Measurements from ENCODE around the gene MAGI2.

The MAGI2 gene

GRCh38 chr7:78788464-78788863 is 665.0 kb downstream of the MAGI2 start:
- DNase-seq (ENCODE audit: low read depth in 2 of 2), result no peak

- no peak for DNase-seq (ENCODE audit: low read depth in 2 of 2)
Observed at GRCh38 chr7:78787854-78788253, 665.6 kb downstream of the MAGI2 start.

- DNase-seq (ENCODE audit: low read depth in 2 of 2), result no peak
Observed at GRCh38 chr7:78786055-78786454, 667.4 kb downstream of the MAGI2 start.

GRCh38 chr7:78783179-78783962 is 670.1 kb downstream of the MAGI2 start:
- no peak for DNase-seq (ENCODE audit: low read depth in 2 of 2)

GRCh38 chr7:78780560-78780959 is 672.9 kb downstream of the MAGI2 start:
- no peak for DNase-seq (ENCODE audit: low read depth in 2 of 2)

- no peak for DNase-seq (ENCODE audit: low read depth in 2 of 2)
Observed at GRCh38 chr7:78779788-78780187, 673.7 kb downstream of the MAGI2 start.

- no peak for DNase-seq (ENCODE audit: low read depth in 2 of 2)
Observed at GRCh38 chr7:78777829-78778228, 675.6 kb downstream of the MAGI2 start.

GRCh38 chr7:78770422-78771410 is 682.8 kb downstream of the MAGI2 start:
- no peak for DNase-seq (ENCODE audit: low read depth in 2 of 2)

GRCh38 chr7:78769481-78770101 is 683.9 kb downstream of the MAGI2 start:
- DNase-seq (ENCODE audit: low read depth in 2 of 2), result no peak

GRCh38 chr7:78768859-78769258 is 684.6 kb downstream of the MAGI2 start:
- no peak for DNase-seq (ENCODE audit: low read depth in 2 of 2)

GRCh38 chr7:78765943-78766729 is 687.3 kb downstream of the MAGI2 start:
- DNase-seq (ENCODE audit: low read depth in 2 of 2), result no peak

GRCh38 chr7:78764571-78764970 is 688.9 kb downstream of the MAGI2 start:
- DNase-seq (ENCODE audit: low read depth in 2 of 2), result no peak

- no peak for DNase-seq (ENCODE audit: low read depth in 2 of 2)
Observed at GRCh38 chr7:78762625-78763024, 690.8 kb downstream of the MAGI2 start.

- DNase-seq (ENCODE audit: low read depth in 2 of 2), result no peak
Observed at GRCh38 chr7:78760620-78761355, 692.7 kb downstream of the MAGI2 start.

GRCh38 chr7:78752554-78752953 is 700.9 kb downstream of the MAGI2 start:
- no peak for DNase-seq (ENCODE audit: low read depth in 2 of 2)

- DNase-seq (ENCODE audit: low read depth in 2 of 2), result no peak
Observed at GRCh38 chr7:78751253-78751652, 702.2 kb downstream of the MAGI2 start.

GRCh38 chr7:78749052-78749746 is 704.3 kb downstream of the MAGI2 start:
- DNase-seq (ENCODE audit: low read depth in 2 of 2), result no peak

- DNase-seq (ENCODE audit: low read depth in 2 of 2), result no peak
Observed at GRCh38 chr7:78747592-78747991, 705.9 kb downstream of the MAGI2 start.

GRCh38 chr7:78746301-78746700 is 707.2 kb downstream of the MAGI2 start:
- DNase-seq (ENCODE audit: low read depth in 2 of 2), result no peak

- no peak for DNase-seq (ENCODE audit: low read depth in 2 of 2)
Observed at GRCh38 chr7:78742694-78743093, 710.8 kb downstream of the MAGI2 start.

Measured in stimulated activated CD4-positive, alpha-beta T cell treated with anti-CD3 and anti-CD28 coated beads, Interleukin-15, amount 100 ng/mL, for 48 hours (primary cell).